C1 segment of cervical spinal cord (tissue), 14 donors: Measurements from ENCODE around the gene CBR4.
A peak's percentile ranks its signal among the peaks of the same experiment; 100 is the strongest.

ENCODE experiments used
- DNase-seq, 14 donors: peaks; one replicate each; lab custom pipeline; 2025; lab: John Stamatoyannopoulos, UW

CBR4 gene

GRCh38 chr4:169033660-169034059 lies 23.6 kb upstream of the CBR4 start:
- DNase-seq: no peak

GRCh38 chr4:169032883-169033645 lies 23.0 kb upstream of the CBR4 start:
- no peak for DNase-seq

DNA sequence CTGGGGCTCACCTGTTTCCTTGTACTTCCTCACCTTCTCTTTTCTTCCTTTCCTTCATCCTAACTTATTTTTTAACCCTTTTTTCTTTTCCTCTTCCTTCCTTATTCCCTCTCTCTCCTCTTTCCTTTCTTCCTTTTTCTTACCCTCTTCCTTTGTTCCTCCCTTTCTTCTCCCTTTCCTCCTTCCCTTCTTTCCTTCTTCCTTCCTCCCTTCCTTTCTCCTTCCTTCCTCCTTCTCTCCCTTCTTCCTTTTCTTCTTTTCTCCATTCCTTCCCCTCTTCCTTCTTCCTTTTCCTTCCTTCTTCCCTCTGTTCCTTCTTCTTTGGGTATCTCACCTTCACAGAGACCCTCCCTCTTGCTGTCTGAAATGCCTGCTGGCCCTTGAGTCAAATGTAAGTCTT lies 22.1 kb upstream of the CBR4 start:
- no peak for DNase-seq

GRCh38 chr4:169031392-169031791 lies 21.3 kb upstream of the CBR4 start:
- DNase-seq: no peak

- DNase-seq: no peak
Observed at GRCh38 chr4:169030562-169030982, 20.5 kb upstream of the CBR4 start.

- DNase-seq: no peak
Observed at GRCh38 chr4:169029947-169030346, 19.9 kb upstream of the CBR4 start.

- DNase-seq: no peak
Observed at GRCh38 chr4:169027663-169028062, 17.6 kb upstream of the CBR4 start.

DNA sequence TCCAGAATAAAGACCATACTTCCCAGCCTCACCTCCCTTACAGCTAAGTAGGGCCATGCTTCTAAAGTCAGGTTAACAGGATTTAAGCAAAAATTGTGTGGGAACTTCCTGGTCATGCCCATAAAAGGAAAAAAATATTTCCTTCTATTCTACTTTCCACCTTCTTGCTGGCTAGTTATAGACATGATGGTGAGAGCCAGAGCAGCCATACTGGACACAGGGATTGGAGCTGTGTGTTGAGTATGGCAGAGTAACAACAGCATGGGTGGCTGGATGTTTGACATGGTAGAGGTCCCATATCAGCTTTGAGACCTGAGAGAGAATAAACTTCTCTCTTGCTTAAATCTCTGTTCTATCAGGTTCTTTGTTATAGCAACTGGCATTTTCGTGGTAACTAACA lies 15.1 kb upstream of the CBR4 start:
- DNase-seq: no peak

DNA sequence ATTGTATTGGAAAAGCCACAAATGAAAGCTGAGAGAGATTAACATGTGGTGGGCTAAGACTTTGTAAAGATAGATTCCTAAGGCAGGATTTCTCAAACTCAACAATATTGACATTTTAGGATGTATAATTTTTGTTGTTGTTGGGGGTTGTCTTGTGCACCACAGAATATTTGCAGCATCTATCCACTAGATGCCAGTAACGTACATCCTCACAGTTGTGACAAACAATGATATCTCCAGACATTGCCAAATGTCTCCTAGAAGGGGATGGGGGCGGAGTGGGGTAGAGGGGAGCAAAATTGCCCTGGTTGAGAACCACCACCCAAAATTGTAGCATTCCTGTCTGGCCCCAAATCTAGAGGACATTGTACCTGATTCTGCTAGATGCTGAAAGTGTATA lies 14.7 kb upstream of the CBR4 start:
- DNase-seq: peak in 1 of 14 donors; percentile 5

GRCh38 chr4:169018406-169018805 lies 8.4 kb upstream of the CBR4 start:
- no peak for DNase-seq

- DNase-seq: no peak
Observed at GRCh38 chr4:169017971-169018370, 7.9 kb upstream of the CBR4 start.

DNA sequence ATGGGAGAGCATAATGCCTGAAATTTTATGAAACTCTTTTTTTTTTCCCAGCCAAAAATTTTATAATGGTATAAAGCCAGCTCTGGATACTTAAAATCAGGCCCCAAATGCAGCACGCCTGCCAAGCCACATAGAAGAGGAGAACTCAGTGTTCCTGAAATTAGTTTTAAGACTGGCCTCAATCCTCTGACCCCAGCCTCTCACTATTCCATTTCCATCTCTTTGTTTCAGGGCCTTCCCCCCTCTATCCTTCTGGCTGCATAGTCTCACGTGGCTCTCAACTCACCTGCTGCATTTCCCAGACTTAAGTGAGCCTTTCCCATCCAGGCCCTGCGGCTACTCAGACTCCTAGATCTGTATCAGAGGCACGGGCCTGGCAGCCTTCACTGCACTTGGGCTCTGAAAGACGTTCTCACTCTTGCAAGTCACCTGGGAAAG lies 5.2 kb upstream of the CBR4 start:
- no peak for DNase-seq

- no peak for DNase-seq
Observed at GRCh38 chr4:169014586-169014985, 4.5 kb upstream of the CBR4 start.

DNA sequence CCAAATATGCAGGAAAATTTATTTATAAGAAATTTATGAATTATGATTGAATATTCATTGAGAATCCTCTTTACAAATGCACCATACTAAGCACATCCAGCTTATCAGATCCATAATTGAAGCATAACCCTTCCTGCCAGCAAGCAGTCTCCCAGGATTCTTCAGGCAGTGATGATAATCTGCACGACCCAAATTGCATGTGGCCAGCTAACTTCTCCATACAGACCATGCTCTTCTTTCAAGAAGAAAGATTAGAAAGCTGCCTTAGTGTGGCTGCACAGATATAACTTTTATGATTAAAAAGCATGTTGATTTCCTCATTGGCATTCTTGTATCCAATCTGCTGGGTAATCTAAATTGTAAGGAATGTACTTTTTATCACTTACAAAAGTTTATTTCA lies 3.3 kb upstream of the CBR4 start:
- DNase-seq: no peak

- DNase-seq: no peak
Observed at GRCh38 chr4:169012049-169012448, 2.0 kb upstream of the CBR4 start.

GRCh38 chr4:169009286-169010124 lies 550 bp downstream of the CBR4 start:
- DNase-seq: peak in 12 of 14 donors; percentile 68 to 90 (median 82)

- no peak for DNase-seq
Observed at GRCh38 chr4:169005453-169006099, 4.5 kb downstream of the CBR4 start.

- DNase-seq: no peak
Observed at GRCh38 chr4:169000315-169000714, 9.7 kb downstream of the CBR4 start.

DNA sequence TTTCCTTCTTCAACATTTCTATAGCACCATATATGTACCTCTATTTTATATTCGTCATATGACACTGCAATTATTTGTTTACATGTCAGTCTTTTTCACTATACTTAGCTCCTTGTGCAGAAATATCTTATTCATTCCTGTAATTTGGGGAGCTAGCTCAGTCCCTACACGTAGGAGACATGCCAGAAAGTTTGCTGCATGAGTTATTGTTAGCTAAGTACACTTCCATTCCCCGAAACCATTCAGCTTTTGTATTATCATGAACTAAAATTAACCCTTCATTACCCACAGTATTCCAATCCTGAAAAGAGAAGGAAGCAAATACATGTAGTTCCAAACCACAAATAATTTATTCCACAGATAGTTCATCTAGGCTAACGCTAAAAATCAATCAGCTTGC lies 10.2 kb downstream of the CBR4 start:
- DNase-seq: no peak

DNA sequence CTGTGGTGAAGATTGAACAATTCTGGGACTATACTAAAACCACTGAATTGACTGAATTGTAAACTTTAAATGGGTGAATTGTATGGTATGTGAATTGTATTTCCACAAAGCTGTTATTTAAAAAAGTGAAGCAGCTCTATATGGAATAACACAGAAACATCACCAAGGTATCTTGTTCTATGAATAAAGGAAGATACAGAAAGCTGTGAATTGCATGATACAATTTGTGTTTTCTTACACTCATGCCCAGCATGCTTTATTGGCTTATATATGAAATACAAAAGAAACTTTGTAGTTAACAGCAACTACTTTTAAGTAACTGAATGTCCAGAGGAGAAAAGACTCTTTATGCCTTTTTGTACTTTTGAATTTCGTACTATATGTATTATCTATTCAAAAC lies 11.5 kb downstream of the CBR4 start:
- no peak for DNase-seq

DNA sequence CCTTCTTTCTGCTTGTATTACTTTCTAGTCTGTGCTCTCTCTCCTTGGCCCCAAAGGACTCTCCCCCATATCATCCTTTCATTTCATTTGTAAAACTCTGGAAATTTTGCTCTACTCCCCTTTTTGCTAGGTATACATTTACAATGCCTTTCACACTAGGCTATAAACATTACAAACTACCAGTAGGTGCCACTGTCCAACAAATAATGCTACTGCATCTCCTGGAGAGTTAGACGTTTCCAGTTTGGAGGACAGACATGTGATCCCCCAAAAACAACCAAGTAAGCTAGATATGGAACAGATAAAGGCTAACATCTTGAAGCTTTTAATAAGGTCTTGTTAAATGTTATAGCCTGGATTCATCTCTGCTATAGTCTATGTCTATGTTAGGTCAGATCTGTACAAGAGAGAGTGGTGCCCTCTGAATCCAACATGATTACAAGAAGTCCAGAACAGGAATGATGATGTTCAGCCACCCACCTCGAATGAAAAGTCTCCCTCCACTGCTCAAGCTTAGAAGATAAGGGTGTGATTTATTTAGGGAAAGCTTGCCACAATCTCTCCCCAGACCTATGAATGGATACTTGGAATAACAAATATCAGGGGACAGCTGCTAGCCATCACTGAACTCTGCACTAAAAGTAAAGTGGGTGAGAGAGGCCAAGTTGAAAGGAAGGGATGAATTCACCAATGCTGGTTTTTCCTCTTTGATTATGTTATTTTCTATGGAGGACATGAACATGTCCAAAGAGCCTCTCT lies 14.3 kb downstream of the CBR4 start:
- DNase-seq: no peak

DNA sequence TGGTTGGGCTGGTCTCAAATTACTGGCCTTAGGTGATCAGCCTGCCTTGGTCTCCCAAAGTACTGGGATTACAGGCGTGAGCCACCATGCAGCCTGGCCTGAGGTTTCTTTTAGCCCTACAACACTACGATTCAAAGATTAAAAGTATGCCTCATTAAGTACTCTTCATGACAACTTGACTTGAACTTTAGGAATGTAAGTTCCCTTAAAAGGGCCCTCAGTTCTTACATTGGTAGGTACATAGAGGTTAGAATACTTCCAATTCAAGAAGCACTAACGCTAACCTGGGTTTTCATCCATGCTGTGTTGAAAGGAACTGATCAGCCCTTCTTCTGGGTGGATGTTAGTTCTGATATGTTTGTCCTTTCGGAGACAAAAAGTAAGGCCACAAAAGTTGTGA lies 15.1 kb downstream of the CBR4 start:
- no peak for DNase-seq
